Upper lobe of left lung (tissue), 4 donors: ENCODE data around the gene ATP6V1F.

Experiments
- EP300 ChIP-seq, 4 donors: sonication (generic); formaldehyde crosslinking; IDR thresholded peaks; one replicate each; pipeline ENCODE4 v1.5.1; 2017; ENCODE audit warnings: antibody characterized with exemption in 4 of 4, control low read depth in 2 of 4
- POLR2A ChIP-seq, 4 donors: fragments of 450-650 bp; IDR thresholded peaks; one replicate each; pipeline ENCODE4 v1.5.1; 2016 to 2017; ENCODE audit warnings: antibody characterized with exemption in 4 of 4, mild to moderate bottlenecking in 2 of 4
- TF ChIP-seq, protein P1 (sequence below), 6 experiments: fragments of 450-650 bp in 4 of 6; fragments of 200-600 bp in 2 of 6; sonication (generic) in 2 of 6; IDR thresholded peaks; one replicate each; pipeline ENCODE4 v1.5.1; 2016 to 2019; ENCODE audit warnings: antibody characterized with exemption in 6 of 6

DNA sequence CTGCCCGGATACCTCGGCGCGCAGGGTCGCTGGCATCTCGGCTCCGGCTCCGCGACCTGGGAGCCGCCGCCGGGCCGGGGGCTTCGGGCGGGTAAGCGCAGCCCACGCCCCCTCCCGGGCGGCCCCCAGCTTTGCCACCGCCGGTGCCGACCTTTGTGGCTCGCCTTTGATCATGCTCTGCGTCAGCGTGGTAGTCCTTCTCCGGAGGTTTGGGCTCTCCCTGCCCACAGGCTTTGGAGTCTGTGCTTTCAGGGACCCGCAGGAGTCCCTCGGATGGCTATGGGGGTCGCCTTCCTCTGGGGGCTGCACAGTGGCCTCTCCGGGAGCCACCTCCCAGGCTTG lies 7.3 kb downstream of the ATP6V1F start:
- TF ChIP-seq, protein P1, sequence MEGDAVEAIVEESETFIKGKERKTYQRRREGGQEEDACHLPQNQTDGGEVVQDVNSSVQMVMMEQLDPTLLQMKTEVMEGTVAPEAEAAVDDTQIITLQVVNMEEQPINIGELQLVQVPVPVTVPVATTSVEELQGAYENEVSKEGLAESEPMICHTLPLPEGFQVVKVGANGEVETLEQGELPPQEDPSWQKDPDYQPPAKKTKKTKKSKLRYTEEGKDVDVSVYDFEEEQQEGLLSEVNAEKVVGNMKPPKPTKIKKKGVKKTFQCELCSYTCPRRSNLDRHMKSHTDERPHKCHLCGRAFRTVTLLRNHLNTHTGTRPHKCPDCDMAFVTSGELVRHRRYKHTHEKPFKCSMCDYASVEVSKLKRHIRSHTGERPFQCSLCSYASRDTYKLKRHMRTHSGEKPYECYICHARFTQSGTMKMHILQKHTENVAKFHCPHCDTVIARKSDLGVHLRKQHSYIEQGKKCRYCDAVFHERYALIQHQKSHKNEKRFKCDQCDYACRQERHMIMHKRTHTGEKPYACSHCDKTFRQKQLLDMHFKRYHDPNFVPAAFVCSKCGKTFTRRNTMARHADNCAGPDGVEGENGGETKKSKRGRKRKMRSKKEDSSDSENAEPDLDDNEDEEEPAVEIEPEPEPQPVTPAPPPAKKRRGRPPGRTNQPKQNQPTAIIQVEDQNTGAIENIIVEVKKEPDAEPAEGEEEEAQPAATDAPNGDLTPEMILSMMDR (IDR thresholded peaks at IDR 0.05): no peak
- no peak for TF ChIP-seq POLR2A (IDR thresholded peaks at IDR 0.05)
- no peak for TF ChIP-seq EP300 (IDR thresholded peaks at IDR 0.05)
